HepG2 (cell line): ENCODE results near the gene ARHGAP9. TPM values are rescaled to one million over a fixed set of nuclear protein-coding genes. Genes with fewer than 3 reads are reported as not detected.

ENCODE experiments used
- ATAC-seq: fragments of 200-7000 bp; cut with Tn5 transposase; 3 replicates; pipeline ENCODE4 v1.9.1; 2020; ENCODE audit warnings: mild to moderate bottlenecking, moderate library complexity
- BruUV-seq: library from RNA; stranded (reverse); fragments of 400-500 nt; replicated peaks from 2 replicates; lab custom pipeline; 2021; lab: Mats Ljungman, UMichigan
- CTCF ChIA-PET: fragments of 300-600 bp; formaldehyde crosslinking; extraction: SDS; loops from one replicate; lab custom pipeline; 2021; ENCODE audit warnings: low total read pairs, inconsistent platforms, low intra/inter-chr PET ratio; lab: Yijun Ruan, JAX
- POLR2A ChIA-PET: fragments of 350-600 bp; sonication (Branson Sonifier 250); formaldehyde crosslinking; loops from one replicate; lab custom pipeline; 2020; ENCODE audit warnings: antibody characterized with exemption, inconsistent platforms; lab: Yijun Ruan, JAX
- DNase-seq: peaks from one replicate; pipeline ENCODE4 v3.0.0-alpha.2; 2015; ENCODE audit warnings: low spot score
- FAIRE-seq: peaks from 3 replicates; lab custom pipeline; 2011; peaks lifted over from hg19 to GRCh38; lab: Jason Lieb, UNC
- H2AFZ ChIP-seq: one replicate; pipeline ENCODE4 v1.6.1; 2011; ENCODE audit warnings: low read length, inconsistent platforms
- H3K27ac ChIP-seq: fragments of 300-600 bp; 3 replicates; pipeline ENCODE4 v1.8.0; 2011; ENCODE audit warnings: mixed run types, mild to moderate bottlenecking, mixed read lengths, low read length, inconsistent platforms; ENCODE audit not compliant: insufficient read depth; ENCODE audit errors: extremely low read length
- H3K27me3 ChIP-seq, 2 experiments: fragments of 200-600 bp in 1 of 2; 2 replicates in 1 of 2; 3 replicates in 1 of 2; pipeline versions ENCODE4 v1.6.0 to v1.8.0; 2011; ENCODE audit warnings: low read length in 2 of 2, mild to moderate bottlenecking in 2 of 2, moderate library complexity in 2 of 2, inconsistent platforms in 1 of 2; ENCODE audit not compliant: insufficient read depth in 2 of 2, control insufficient read depth in 1 of 2
- H3K36me3 ChIP-seq, 2 experiments: fragments of 200-600 bp in 1 of 2; replicated peaks in 1 of 2; 2 replicates in 1 of 2; 3 replicates in 1 of 2; pipeline versions ENCODE4 v1.5.1 to v1.8.0; 2011; ENCODE audit warnings: low read length in 2 of 2, inconsistent platforms in 1 of 2; ENCODE audit not compliant: insufficient read depth in 2 of 2, control insufficient read depth in 1 of 2
- H3K4me1 ChIP-seq: 2 replicates; pipeline ENCODE4 v1.5.1; 2012; ENCODE audit warnings: low read length, inconsistent platforms; ENCODE audit not compliant: insufficient read depth
- H3K4me2 ChIP-seq: 2 replicates; pipeline ENCODE4 v1.6.0; 2011; ENCODE audit warnings: low read depth, low read length, inconsistent platforms
- H3K4me3 ChIP-seq, 3 experiments: fragments of 200-600 bp in 1 of 3; sonication (generic), shearing (Covaris generic) in 1 of 3; replicated peaks in 1 of 3; 2 replicates each; pipeline ENCODE4 v1.5.1; 2011 to 2016; ENCODE audit warnings: low read length in 3 of 3, inconsistent platforms in 2 of 3, low read depth in 2 of 3, mild to moderate bottlenecking in 2 of 3, control low read depth in 1 of 3, mixed read lengths in 1 of 3; ENCODE audit not compliant: insufficient read depth in 1 of 3
- H3K79me2 ChIP-seq: one replicate; pipeline ENCODE4 v1.6.1; 2011; ENCODE audit warnings: low read length, inconsistent platforms; ENCODE audit not compliant: insufficient read depth
- H3K9ac ChIP-seq: 2 replicates; pipeline ENCODE4 v1.6.0; 2011; ENCODE audit warnings: mild to moderate bottlenecking, low read depth, low read length, inconsistent platforms; ENCODE audit not compliant: insufficient read depth
- H3K9me3 ChIP-seq: 2 replicates; pipeline ENCODE4 v1.5.1; 2012; ENCODE audit warnings: mild to moderate bottlenecking, low read length
- H4K20me1 ChIP-seq: 2 replicates; pipeline ENCODE4 v1.6.0; 2011; ENCODE audit warnings: inconsistent platforms, mild to moderate bottlenecking, low read length, moderate library complexity; ENCODE audit not compliant: insufficient read depth
- LRRFIP1 ChIP-seq: sonication (generic); formaldehyde crosslinking; conservative IDR thresholded peaks from 2 replicates; pipeline ENCODE4 v1.4.0; 2020; ENCODE audit warnings: missing genetic modification reagents
- THAP7 ChIP-seq: sonication (generic); formaldehyde crosslinking; IDR thresholded peaks from 2 replicates; pipeline ENCODE4 v1.8.1; 2023; ENCODE audit warnings: mild to moderate bottlenecking, missing genetic modification reagents
- ZBTB43 ChIP-seq: sonication (generic); formaldehyde crosslinking; conservative IDR thresholded peaks from 2 replicates; pipeline ENCODE4 v1.4.0; 2020; ENCODE audit warnings: missing genetic modification reagents
- whole genome bisulfite sequencing: methylation state at CpG from one replicate; pipeline ENCODE4 v1.1.6; 2017; ENCODE audit warnings: low lambda C conversion rate; 5-methylcytosine and 5-hydroxymethylcytosine counted together
- in situ Hi-C: cut with HindIII; loops from 2 replicates; pipeline ENCODE4 v1.10.0; 2017; ENCODE audit warnings: low pct_unique_long_range_greater_than_20kb; ENCODE audit not compliant: extremely low pct_ligation_motif_present
- intact Hi-C: fragments of 100-400 bp; cut with micrococcal nuclease; formaldehyde crosslinking; loops from one replicate; pipeline ENCODE4 v1.10.0; 2022; ENCODE audit not compliant: unreplicated experiment
- polyA plus RNA-seq, 8 experiments: library from polyadenylated mRNA; depleted of rRNA in 3 of 8; stranded (reverse) in 7 of 8; unstranded in 1 of 8; fragments of >200 nt; fragmentation: Illumina TruSeq in 4 of 8; extraction: Trizol in 4 of 8; gene quantifications; 2 replicates each; pipeline versions ENCODE4 v1.2.1 to v1.2.3, GENCODE V29; 2011 to 2016; ENCODE audit warnings: low read depth in 4 of 8, missing spikeins in 1 of 8, mixed read lengths in 1 of 8; ENCODE audit not compliant: insufficient read depth in 1 of 8
- total RNA-seq, 5 experiments: library from RNA; depleted of rRNA; stranded (reverse); fragments of >200 nt; fragmentation: Illumina TruSeq; extraction: Trizol; gene quantifications; 2 replicates each; pipeline ENCODE4 v1.2.3, GENCODE V29; 2016; ENCODE audit warnings: low read depth in 1 of 5

The ARHGAP9 gene
- total and polyA plus RNA-seq, 2 of the 13 experiments (the other 11 are each of a cell fraction or from before 2014, with no cell fraction given): 0.18 to 1.2 TPM

GRCh38 chr12:57472391-57472790 is 7.3 kb downstream of the ARHGAP9 start:
- Histone ChIP-seq H3K4me1 (peaks cover 47% of the 10 kb centered on the region), H4K20me1 (no peaks in the 10 kb centered on the region), H2AFZ (no peak overlapping the region), H3K4me3 (no peak overlapping the region), H3K27me3 (peaks cover 7 to 55% of the 10 kb centered on the region in 2 experiments), H3K9ac (no peak overlapping the region), H3K36me3 (no peaks in the 10 kb centered on the region), H3K4me2 (no peak overlapping the region), H3K27ac (no peak overlapping the region), H3K9me3 (no peaks in the 10 kb centered on the region), H3K79me2 (no peaks in the 10 kb centered on the region)
- ATAC-seq (no peak), FAIRE-seq (no peak), DNase-seq (no peak)
- no TSS peak for BruUV-seq
- 45% methylated on average over 3 of the region's 3 CpGs for WGBS
- POLR2A ChIA-PET: no interaction called here
- intact Hi-C loops (no loop called here), in situ Hi-C loops (no loop called here)
- no peak for TF ChIP-seq THAP7 (CRISPR knock-in tag)
- TF ChIP-seq LRRFIP1 (CRISPR knock-in tag): no peak
- no peak for TF ChIP-seq ZBTB43 (CRISPR knock-in tag)
- CTCF ChIA-PET: no interaction called here
